Measurements from ENCODE around the gene PXDN.
"Not testable (repeated sequence)": the region's sequence is repeated elsewhere in the genome, so short reads cannot be mapped to it uniquely, and the experiment has no call there.

Gene PXDN

GRCh38 chr2:1702186-1702565 lies 42.1 kb downstream of the PXDN start:
- DNase-seq (ENCODE audit: low read depth) = no peak

GRCh38 chr2:1701556-1702185 lies 42.6 kb downstream of the PXDN start:
- DNase-seq (ENCODE audit: low read depth) = no peak

- DNase-seq (ENCODE audit: low read depth) = no peak
Observed at GRCh38 chr2:1701020-1701419, 43.3 kb downstream of the PXDN start.

GRCh38 chr2:1700427-1700826 lies 43.9 kb downstream of the PXDN start:
- DNase-seq (ENCODE audit: low read depth) = not testable (repeated sequence)

DNA sequence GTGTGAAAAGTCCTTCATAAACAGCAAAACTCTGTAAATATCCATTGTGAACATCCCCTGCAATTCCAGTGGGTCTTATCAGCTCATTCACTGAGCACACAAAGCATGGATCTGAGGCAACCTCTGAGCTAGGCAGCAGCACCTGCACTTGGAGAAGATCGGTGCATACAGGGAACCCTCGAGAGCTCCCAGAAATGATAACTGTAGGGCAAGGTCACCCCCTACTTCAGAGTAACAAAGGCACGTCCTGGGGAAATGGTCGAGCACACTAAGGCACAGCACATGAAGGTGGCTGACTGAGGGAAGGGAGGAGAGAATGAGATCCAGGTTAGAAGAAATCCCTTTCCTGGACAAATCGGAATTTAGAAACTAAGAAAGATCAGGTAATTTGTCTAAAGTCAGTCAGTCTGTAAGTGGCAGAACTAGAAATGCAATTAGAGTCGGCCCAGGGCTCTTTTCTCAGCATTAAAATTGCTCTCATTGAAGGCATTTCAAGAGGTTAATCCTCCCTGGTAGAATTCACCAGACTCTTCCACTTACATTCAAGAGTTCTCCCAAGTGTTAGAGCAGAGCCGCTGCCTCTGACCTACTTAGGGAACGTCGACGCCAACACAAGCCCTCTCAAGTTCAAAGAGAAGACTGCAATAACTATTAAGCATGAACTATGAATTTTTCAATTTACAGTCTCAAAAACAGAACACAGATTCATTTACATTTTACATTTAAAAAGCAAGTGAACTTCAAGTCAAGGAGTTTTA lies 45.9 kb downstream of the PXDN start:
- no peak for DNase-seq (ENCODE audit: low read depth)

- no peak for DNase-seq (ENCODE audit: low read depth)
Observed at GRCh38 chr2:1697601-1698000, 46.7 kb downstream of the PXDN start.

GRCh38 chr2:1696472-1696871 lies 47.8 kb downstream of the PXDN start:
- no peak for DNase-seq (ENCODE audit: low read depth)

DNA sequence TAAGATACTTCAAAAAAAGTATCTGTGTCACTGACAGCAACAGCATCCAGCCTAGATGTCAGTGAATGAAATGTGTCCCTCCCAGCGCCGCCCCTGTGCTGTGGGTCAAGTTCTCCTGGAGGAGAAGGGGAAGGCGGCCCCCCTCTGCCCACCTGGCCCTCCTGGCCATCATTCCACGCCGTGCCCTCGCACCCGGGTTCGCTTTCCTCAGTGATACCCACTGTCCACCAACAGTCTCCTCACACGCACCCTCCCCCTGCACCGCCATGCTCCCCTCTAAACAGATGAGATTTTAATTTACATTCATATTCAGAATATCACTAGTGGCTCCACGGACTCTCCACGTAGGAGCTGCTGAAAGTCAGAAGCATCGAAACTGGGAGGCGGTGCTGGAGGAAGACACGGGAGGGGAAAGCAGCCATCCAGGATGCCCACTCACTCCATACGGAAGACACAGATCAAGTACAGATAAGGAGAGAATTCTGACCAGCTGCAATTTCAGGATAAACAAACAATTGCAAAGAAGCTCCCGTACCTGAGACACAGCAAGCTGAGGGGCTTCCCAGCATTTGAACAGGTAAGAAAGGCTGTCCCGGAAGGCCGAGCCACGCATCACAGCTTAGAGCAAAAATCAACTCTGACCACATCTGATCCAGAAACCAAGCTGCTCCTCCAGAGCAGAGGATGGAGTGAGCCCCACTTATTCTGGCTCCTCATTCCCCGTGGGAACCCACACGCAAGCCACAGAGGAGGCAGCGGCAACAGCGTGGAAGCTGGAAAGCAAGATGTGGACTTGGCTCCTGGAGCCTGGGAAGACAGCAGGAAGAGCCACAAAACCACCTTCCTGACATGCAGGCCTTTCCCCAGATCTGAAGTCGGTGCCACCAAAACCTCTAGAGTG lies 49.7 kb downstream of the PXDN start:
- DNase-seq (ENCODE audit: low read depth) = no peak

GRCh38 chr2:1693723-1694122 lies 50.6 kb downstream of the PXDN start:
- DNase-seq (ENCODE audit: low read depth) = no peak

- DNase-seq (ENCODE audit: low read depth) = no peak
Observed at GRCh38 chr2:1692342-1692741, 52.0 kb downstream of the PXDN start.

- no peak for DNase-seq (ENCODE audit: low read depth)
Observed at GRCh38 chr2:1691366-1691765, 52.9 kb downstream of the PXDN start.

GRCh38 chr2:1690056-1690775 lies 54.1 kb downstream of the PXDN start:
- DNase-seq (ENCODE audit: low read depth) = no peak

- DNase-seq (ENCODE audit: low read depth) = no peak
Observed at GRCh38 chr2:1688859-1689258, 55.5 kb downstream of the PXDN start.

DNA sequence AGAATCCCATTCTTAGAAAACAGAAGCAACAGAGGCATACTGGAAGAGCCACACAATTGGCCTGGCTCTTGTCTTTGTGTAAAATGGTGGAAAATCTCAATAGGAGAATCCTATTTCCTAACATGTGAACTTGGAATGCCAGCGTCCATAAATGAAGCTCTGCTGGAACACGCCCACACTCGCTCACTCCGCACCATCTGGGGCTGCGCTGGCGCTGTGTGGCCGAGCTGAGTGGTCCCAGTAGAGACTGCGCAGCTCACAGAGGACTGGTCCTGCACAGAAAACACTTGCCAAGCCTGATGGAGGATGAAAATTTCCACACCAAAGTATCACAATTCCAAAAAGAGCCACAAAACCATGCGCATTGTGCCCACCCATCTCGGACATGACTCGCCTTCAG lies 56.2 kb downstream of the PXDN start:
- DNase-seq (ENCODE audit: low read depth) = no peak

DNA sequence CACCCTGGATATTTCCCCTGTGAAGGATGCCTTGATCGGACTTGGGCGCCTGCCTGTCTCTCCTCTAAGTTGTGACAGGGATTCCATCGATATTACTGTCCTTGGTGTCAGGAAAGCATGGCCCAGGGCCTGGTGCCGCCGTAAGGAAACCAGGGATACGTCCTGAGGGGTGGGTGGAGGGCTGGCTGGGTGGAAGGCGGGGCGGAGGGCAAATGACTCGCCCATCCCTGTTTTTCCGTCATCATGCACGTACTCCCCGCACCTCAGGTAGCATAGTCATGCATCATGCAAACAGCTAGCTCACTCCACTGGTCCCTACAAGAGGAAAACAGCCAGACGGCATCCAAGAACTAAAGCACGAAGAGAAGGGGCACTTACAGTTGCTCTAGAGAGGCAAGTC lies 57.1 kb downstream of the PXDN start:
- DNase-seq (ENCODE audit: low read depth) = no peak

DNA sequence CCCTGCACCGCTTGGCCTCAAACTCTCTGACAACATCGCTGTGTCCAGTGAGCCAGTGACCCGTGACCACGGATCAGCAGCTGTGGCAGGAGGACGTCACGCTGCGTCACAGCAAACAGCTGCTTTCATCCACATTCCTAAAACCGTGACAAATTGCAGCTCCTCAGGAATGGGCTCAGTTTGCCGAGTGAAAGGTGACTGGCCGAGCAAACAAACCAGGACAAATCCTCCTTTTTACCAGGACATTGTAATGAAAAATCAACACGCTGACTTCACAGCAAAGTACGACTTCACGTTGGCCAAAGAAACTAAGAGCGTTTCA lies 57.6 kb downstream of the PXDN start:
- DNase-seq (ENCODE audit: low read depth) = no peak

GRCh38 chr2:1685957-1686783 lies 58.1 kb downstream of the PXDN start:
- no peak for DNase-seq (ENCODE audit: low read depth)

DNA sequence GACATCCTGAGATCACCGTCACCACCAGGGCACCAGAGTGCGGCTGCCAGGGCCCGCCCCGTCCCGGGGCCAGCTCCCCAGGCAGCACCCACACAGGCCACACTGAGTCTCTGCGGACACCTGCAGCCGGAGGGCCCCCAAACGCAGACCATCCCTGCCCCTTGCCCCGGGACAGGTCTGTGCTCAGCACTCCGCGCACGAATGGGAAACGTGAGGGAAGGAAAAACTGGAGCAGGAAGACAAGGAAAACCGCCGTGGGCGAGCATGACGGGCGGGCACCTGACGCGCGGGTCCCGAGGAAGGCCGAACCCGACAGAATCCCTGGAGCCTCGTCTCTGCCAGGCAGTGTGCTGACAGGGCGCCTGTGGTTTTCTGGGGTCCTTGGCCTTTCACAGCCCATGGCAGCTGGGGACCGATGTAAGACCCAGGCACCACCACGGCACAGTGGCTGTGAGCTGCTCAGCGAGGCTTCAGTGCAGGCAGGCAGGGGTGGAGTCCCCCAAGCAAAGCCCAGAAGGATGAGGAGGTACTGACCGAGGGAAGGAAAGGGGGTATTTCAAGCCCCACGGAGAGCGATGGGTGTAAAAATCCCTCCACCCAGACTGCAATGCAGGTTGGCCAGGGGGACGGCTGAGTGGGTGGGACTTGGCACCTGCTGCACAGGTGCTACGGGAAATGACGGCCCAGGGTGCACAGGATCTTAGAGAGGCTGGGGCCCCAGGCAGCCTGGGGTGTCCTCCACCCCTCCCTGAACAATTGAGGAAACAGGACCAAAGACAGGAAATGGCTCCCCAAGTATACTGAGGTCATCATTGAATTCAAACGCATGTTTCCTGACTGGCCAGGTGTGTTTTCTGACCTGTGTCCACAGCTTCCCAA lies 59.0 kb downstream of the PXDN start:
- DNase-seq (ENCODE audit: low read depth) = no peak

- no peak for DNase-seq (ENCODE audit: low read depth)
Observed at GRCh38 chr2:1683297-1683696, 61.0 kb downstream of the PXDN start.

GRCh38 chr2:1682181-1682440 lies 62.2 kb downstream of the PXDN start:
- DNase-seq (ENCODE audit: low read depth) = no peak

Data from stromal cell of bone marrow (primary cell).